HepG2 (cell line): ENCODE results near the gene PRKCZ. TPM values are rescaled to one million over a fixed set of nuclear protein-coding genes. Genes with fewer than 3 reads are reported as not detected.

Experiments used
- ATAC-seq: fragments of 200-7000 bp; cut with Tn5 transposase; 3 replicates; pipeline ENCODE4 v1.9.1; 2020; ENCODE audit warnings: mild to moderate bottlenecking, moderate library complexity
- BruUV-seq: library from RNA; stranded (reverse); fragments of 400-500 nt; replicated peaks from 2 replicates; lab custom pipeline; 2021; lab: Mats Ljungman, UMichigan
- CTCF ChIA-PET: fragments of 300-600 bp; formaldehyde crosslinking; extraction: SDS; loops from one replicate; lab custom pipeline; 2021; ENCODE audit warnings: low total read pairs, inconsistent platforms, low intra/inter-chr PET ratio; lab: Yijun Ruan, JAX
- POLR2A ChIA-PET: fragments of 350-600 bp; sonication (Branson Sonifier 250); formaldehyde crosslinking; loops from one replicate; lab custom pipeline; 2020; ENCODE audit warnings: antibody characterized with exemption, inconsistent platforms; lab: Yijun Ruan, JAX
- DNase-seq: peaks from one replicate; pipeline ENCODE4 v3.0.0-alpha.2; 2015; ENCODE audit warnings: low spot score
- FAIRE-seq: peaks from 3 replicates; lab custom pipeline; 2011; peaks lifted over from hg19 to GRCh38; lab: Jason Lieb, UNC
- H2AFZ ChIP-seq: one replicate; pipeline ENCODE4 v1.6.1; 2011; ENCODE audit warnings: low read length, inconsistent platforms
- H3K27ac ChIP-seq: fragments of 300-600 bp; 3 replicates; pipeline ENCODE4 v1.8.0; 2011; ENCODE audit warnings: mixed run types, mild to moderate bottlenecking, mixed read lengths, low read length, inconsistent platforms; ENCODE audit not compliant: insufficient read depth; ENCODE audit errors: extremely low read length
- H3K27me3 ChIP-seq, 2 experiments: fragments of 200-600 bp in 1 of 2; 2 replicates in 1 of 2; 3 replicates in 1 of 2; pipeline versions ENCODE4 v1.6.0 to v1.8.0; 2011; ENCODE audit warnings: low read length in 2 of 2, mild to moderate bottlenecking in 2 of 2, moderate library complexity in 2 of 2, inconsistent platforms in 1 of 2; ENCODE audit not compliant: insufficient read depth in 2 of 2, control insufficient read depth in 1 of 2
- H3K36me3 ChIP-seq, 2 experiments: fragments of 200-600 bp in 1 of 2; replicated peaks in 1 of 2; 2 replicates in 1 of 2; 3 replicates in 1 of 2; pipeline versions ENCODE4 v1.5.1 to v1.8.0; 2011; ENCODE audit warnings: low read length in 2 of 2, inconsistent platforms in 1 of 2; ENCODE audit not compliant: insufficient read depth in 2 of 2, control insufficient read depth in 1 of 2
- H3K4me1 ChIP-seq: 2 replicates; pipeline ENCODE4 v1.5.1; 2012; ENCODE audit warnings: low read length, inconsistent platforms; ENCODE audit not compliant: insufficient read depth
- H3K4me2 ChIP-seq: 2 replicates; pipeline ENCODE4 v1.6.0; 2011; ENCODE audit warnings: low read depth, low read length, inconsistent platforms
- H3K4me3 ChIP-seq, 3 experiments: fragments of 200-600 bp in 1 of 3; sonication (generic), shearing (Covaris generic) in 1 of 3; replicated peaks in 1 of 3; 2 replicates each; pipeline ENCODE4 v1.5.1; 2011 to 2016; ENCODE audit warnings: low read length in 3 of 3, inconsistent platforms in 2 of 3, low read depth in 2 of 3, mild to moderate bottlenecking in 2 of 3, control low read depth in 1 of 3, mixed read lengths in 1 of 3; ENCODE audit not compliant: insufficient read depth in 1 of 3
- H3K79me2 ChIP-seq: one replicate; pipeline ENCODE4 v1.6.1; 2011; ENCODE audit warnings: low read length, inconsistent platforms; ENCODE audit not compliant: insufficient read depth
- H3K9ac ChIP-seq: 2 replicates; pipeline ENCODE4 v1.6.0; 2011; ENCODE audit warnings: mild to moderate bottlenecking, low read depth, low read length, inconsistent platforms; ENCODE audit not compliant: insufficient read depth
- H3K9me3 ChIP-seq: 2 replicates; pipeline ENCODE4 v1.5.1; 2012; ENCODE audit warnings: mild to moderate bottlenecking, low read length
- H4K20me1 ChIP-seq: 2 replicates; pipeline ENCODE4 v1.6.0; 2011; ENCODE audit warnings: inconsistent platforms, mild to moderate bottlenecking, low read length, moderate library complexity; ENCODE audit not compliant: insufficient read depth
- AGO2 ChIP-seq: fragments of 200-400 bp; formaldehyde crosslinking; optimal IDR thresholded peaks from 2 replicates; pipeline ENCODE3; 2017; ENCODE audit warnings: mild to moderate bottlenecking, low read depth, low read length, moderate library complexity
- CSRNP1 ChIP-seq: sonication (generic); formaldehyde crosslinking; IDR thresholded peaks from 2 replicates; pipeline ENCODE4 v1.8.1; 2023; ENCODE audit warnings: mild to moderate bottlenecking, missing genetic modification reagents
- CTCF ChIP-seq: sonication (generic); formaldehyde crosslinking; IDR thresholded peaks from 2 replicates; pipeline ENCODE4 v1.5.0; 2020; ENCODE audit warnings: mild to moderate bottlenecking, missing genetic modification reagents, moderate library complexity
- FOXJ3 ChIP-seq: sonication (generic); formaldehyde crosslinking; IDR thresholded peaks from 2 replicates; pipeline ENCODE4 v1.4.0; 2020; ENCODE audit warnings: missing genetic modification reagents, mild to moderate bottlenecking, borderline replicate concordance
- GABPB1 ChIP-seq: IDR thresholded peaks from 2 replicates; pipeline ENCODE4 v1.6.1; 2016; ENCODE audit warnings: mild to moderate bottlenecking, missing genetic modification reagents, moderate library complexity, missing compliant biosample characterization
- MIER3 ChIP-seq: IDR thresholded peaks from 2 replicates; pipeline ENCODE4 v1.6.1; 2016; ENCODE audit warnings: missing compliant biosample characterization, borderline replicate concordance
- RAD21 ChIP-seq: fragments of 450-650 bp; formaldehyde crosslinking; IDR thresholded peaks from 2 replicates; pipeline ENCODE4 v1.5.0; 2020; ENCODE audit warnings: mild to moderate bottlenecking
- STAG1 ChIP-seq: sonication (generic); formaldehyde crosslinking; IDR thresholded peaks from 2 replicates; pipeline ENCODE4 v1.4.0; 2020; ENCODE audit warnings: missing genetic modification reagents
- XRCC5 ChIP-seq: fragments of 200-400 bp; formaldehyde crosslinking; optimal IDR thresholded peaks from 2 replicates; pipeline ENCODE3; 2017; ENCODE audit warnings: mild to moderate bottlenecking, low read length
- ZBTB33 ChIP-seq: sonication (generic); formaldehyde crosslinking; IDR thresholded peaks from 2 replicates; pipeline ENCODE4 v1.4.0; 2020; ENCODE audit warnings: missing genetic modification reagents
- ZBTB46 ChIP-seq: sonication (generic); formaldehyde crosslinking; IDR thresholded peaks from 2 replicates; pipeline ENCODE4 v1.4.0; 2020; ENCODE audit warnings: mild to moderate bottlenecking, missing genetic modification reagents, borderline replicate concordance
- ZFP91 ChIP-seq: sonication (generic); formaldehyde crosslinking; IDR thresholded peaks from 2 replicates; pipeline ENCODE4 v1.9.0; 2022; ENCODE audit warnings: missing genetic modification reagents, mild to moderate bottlenecking, borderline replicate concordance
- WGBS: methylation state at CpG from one replicate; pipeline ENCODE4 v1.1.6; 2017; ENCODE audit warnings: low lambda C conversion rate; 5-methylcytosine and 5-hydroxymethylcytosine counted together
- in situ Hi-C: cut with HindIII; loops from 2 replicates; pipeline ENCODE4 v1.10.0; 2017; ENCODE audit warnings: low pct_unique_long_range_greater_than_20kb; ENCODE audit not compliant: extremely low pct_ligation_motif_present
- intact Hi-C: fragments of 100-400 bp; cut with micrococcal nuclease; formaldehyde crosslinking; loops from one replicate; pipeline ENCODE4 v1.10.0; 2022; ENCODE audit not compliant: unreplicated experiment
- polyA plus RNA-seq, 8 experiments: library from polyadenylated mRNA; depleted of rRNA in 3 of 8; stranded (reverse) in 7 of 8; unstranded in 1 of 8; fragments of >200 nt; fragmentation: Illumina TruSeq in 4 of 8; extraction: Trizol in 4 of 8; gene quantifications; 2 replicates each; pipeline versions ENCODE4 v1.2.1 to v1.2.3, GENCODE V29; 2011 to 2016; ENCODE audit warnings: low read depth in 4 of 8, missing spikeins in 1 of 8, mixed read lengths in 1 of 8; ENCODE audit not compliant: insufficient read depth in 1 of 8
- total RNA-seq, 5 experiments: library from RNA; depleted of rRNA; stranded (reverse); fragments of >200 nt; fragmentation: Illumina TruSeq; extraction: Trizol; gene quantifications; 2 replicates each; pipeline ENCODE4 v1.2.3, GENCODE V29; 2016; ENCODE audit warnings: low read depth in 1 of 5

Gene PRKCZ
- total and polyA plus RNA-seq, 2 of the 13 experiments (the other 11 are each of a cell fraction or from before 2014, with no cell fraction given), result 34.7 to 85.2 TPM

GRCh38 chr1:2108213-2108876, 58.1 kb downstream of the PRKCZ start:
- no peaks in the 10 kb centered on the region for H4K20me1 ChIP-seq
- H3K4me1 ChIP-seq, result peaks cover 26% of the 10 kb centered on the region
- H3K4me2 ChIP-seq, result no peak overlapping the region
- no TSS peak for BruUV-seq
- intact Hi-C loops, result loop anchor here (1.0 kb wide), 1 partner anchor 30 kb away; no protein-coding TSS in a partner anchor
- no peaks in the 10 kb centered on the region for H3K27me3 ChIP-seq
- H3K9ac ChIP-seq, result no peak overlapping the region
- peak; percentile 17 for ATAC-seq
- no peak for TF ChIP-seq ZBTB46 (CRISPR knock-in tag)
- TF ChIP-seq STAG1, result peak; percentile 64
- TF ChIP-seq CTCF (CRISPR knock-in tag), result peak; percentile 68
- TF ChIP-seq AGO2, result peak; percentile 52
- 0 out of 2 replicates have a peak, but pooled peaks have one; percentile 36 for TF ChIP-seq CSRNP1 (CRISPR knock-in tag)
- 0 out of 2 replicates have a peak, but pooled peaks have one; percentile 17 for TF ChIP-seq GABPB1 (CRISPR knock-in tag)
- TF ChIP-seq RAD21 (CRISPR knock-in tag), result peak; percentile 68
- no peak for TF ChIP-seq FOXJ3 (CRISPR knock-in tag)
- TF ChIP-seq XRCC5, result peak; percentile 57
- peak; percentile 67; the same call in 1 of the 2 replicates for TF ChIP-seq ZFP91
- TF ChIP-seq ZBTB33, result peak; percentile 98
- TF ChIP-seq MIER3 (CRISPR knock-in tag), result no peak
- ChIA-PET POLR2A (no interaction called here), CTCF (interaction anchor here (1.5 kb wide), 1 partner anchor 32 kb away, joined by 8 read pairs; no protein-coding TSS in a partner anchor)
- H2AFZ ChIP-seq, result no peak overlapping the region
- peaks cover 8 to 14% of the 10 kb centered on the region in 2 experiments; a peak in 4 of 5 replicates for H3K36me3 ChIP-seq
- H3K4me3 ChIP-seq, result no peak overlapping the region
- H3K27ac ChIP-seq, result no peak overlapping the region
- no peaks in the 10 kb centered on the region for H3K9me3 ChIP-seq
- no peak for FAIRE-seq
- WGBS, result 97% methylated on average over 10 of the region's 33 CpGs
- H3K79me2 ChIP-seq, result no peaks in the 10 kb centered on the region
- peak; percentile 40 for DNase-seq
- in situ Hi-C loops, result no loop called here
